ENCODE measurements around the gene EPM2AIP1. TPM values are rescaled to one million over a fixed set of nuclear protein-coding genes. Genes with fewer than 3 reads are reported as not detected.

The EPM2AIP1 gene
- total RNA-seq, 3 donors from 2014 or later (not counting 1 experiment from before 2014, with no cell fraction given), result 25.6 to 33.7 (median 32.5) TPM

DNA sequence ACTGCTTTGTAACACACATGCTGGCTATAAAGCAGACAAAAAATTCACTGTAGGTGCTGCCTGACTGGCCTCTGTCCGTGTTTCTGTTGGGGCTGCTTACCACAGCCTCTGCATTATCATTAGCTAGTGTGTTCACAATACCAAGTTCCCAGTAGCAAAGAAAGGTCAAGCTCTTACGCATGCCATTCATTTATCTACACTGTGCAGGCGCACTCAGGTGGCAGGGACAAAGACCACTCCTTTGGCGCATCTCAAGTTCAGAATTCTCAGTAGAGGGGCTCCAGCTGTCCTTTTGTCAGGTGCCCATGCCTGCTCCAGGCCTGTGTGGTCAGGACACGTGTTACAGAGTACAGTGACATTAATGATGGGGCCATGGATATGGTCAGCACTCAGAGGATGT is 22.7 kb upstream of the EPM2AIP1 start:
- ATAC-seq, result no peak
- no peak for DNase-seq
- 98% methylated on average over 5 of the region's 5 CpGs for WGBS (ENCODE audit: insufficient coverage)
- H3K27me3 ChIP-seq (ENCODE audit: control insufficient read depth, insufficient read depth, low read length), result no peaks in the 10 kb centered on the region
- no peaks in the 10 kb centered on the region for H3K9me3 Mint-ChIP-seq
- H3K36me3 Mint-ChIP-seq, result peaks cover 15% of the 10 kb centered on the region
- no peaks in the 10 kb centered on the region for H3K9me3 ChIP-seq (ENCODE audit: control insufficient read depth, insufficient read depth, low read length)
- no peaks in the 10 kb centered on the region for H3K4me1 Mint-ChIP-seq
- no peak overlapping the region for H3K27ac ChIP-seq (ENCODE audit: low read length)
- H3K4me3 Mint-ChIP-seq, result no peak overlapping the region
- no peak overlapping the region for H3K27ac Mint-ChIP-seq
- peaks cover 71% of the 10 kb centered on the region for H3K36me3 ChIP-seq (ENCODE audit: control insufficient read depth, insufficient read depth, low read length)
- intact Hi-C loops (cut with micrococcal nuclease), result no loop called here
- no peaks in the 10 kb centered on the region for H3K27me3 Mint-ChIP-seq (ENCODE audit: low read depth in 2 of 2)
- H3K4me1 ChIP-seq (ENCODE audit: control insufficient read depth, insufficient read depth, low read length), result no peaks in the 10 kb centered on the region
- TF ChIP-seq, protein P1, sequence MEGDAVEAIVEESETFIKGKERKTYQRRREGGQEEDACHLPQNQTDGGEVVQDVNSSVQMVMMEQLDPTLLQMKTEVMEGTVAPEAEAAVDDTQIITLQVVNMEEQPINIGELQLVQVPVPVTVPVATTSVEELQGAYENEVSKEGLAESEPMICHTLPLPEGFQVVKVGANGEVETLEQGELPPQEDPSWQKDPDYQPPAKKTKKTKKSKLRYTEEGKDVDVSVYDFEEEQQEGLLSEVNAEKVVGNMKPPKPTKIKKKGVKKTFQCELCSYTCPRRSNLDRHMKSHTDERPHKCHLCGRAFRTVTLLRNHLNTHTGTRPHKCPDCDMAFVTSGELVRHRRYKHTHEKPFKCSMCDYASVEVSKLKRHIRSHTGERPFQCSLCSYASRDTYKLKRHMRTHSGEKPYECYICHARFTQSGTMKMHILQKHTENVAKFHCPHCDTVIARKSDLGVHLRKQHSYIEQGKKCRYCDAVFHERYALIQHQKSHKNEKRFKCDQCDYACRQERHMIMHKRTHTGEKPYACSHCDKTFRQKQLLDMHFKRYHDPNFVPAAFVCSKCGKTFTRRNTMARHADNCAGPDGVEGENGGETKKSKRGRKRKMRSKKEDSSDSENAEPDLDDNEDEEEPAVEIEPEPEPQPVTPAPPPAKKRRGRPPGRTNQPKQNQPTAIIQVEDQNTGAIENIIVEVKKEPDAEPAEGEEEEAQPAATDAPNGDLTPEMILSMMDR (IDR thresholded peaks at IDR 0.05), result no peak
- H3K4me3 ChIP-seq (ENCODE audit: low read length), result no peak overlapping the region

DNA sequence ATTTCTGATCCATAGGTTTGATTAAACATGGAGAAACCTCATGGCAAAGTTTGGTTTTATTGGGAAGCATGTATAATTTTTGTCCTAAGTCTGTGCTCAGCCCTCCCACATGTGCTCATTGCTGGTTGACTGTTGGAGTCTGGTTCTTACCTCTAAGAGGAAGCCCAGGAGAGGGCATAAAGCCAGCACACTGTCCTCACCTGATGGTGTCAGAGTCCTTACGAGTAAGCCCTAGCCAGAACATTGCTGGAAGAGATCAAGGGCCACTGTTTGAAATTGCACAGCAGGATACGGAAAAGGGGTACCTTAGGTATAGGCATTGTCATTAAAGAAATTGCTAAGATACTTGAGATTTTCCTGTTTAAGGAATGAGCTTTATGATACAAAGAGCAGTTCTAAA is 21.7 kb upstream of the EPM2AIP1 start:
- H3K4me3 Mint-ChIP-seq, result no peak overlapping the region
- Histone ChIP-seq H3K9me3 (ENCODE audit: control insufficient read depth, insufficient read depth, low read length) (no peaks in the 10 kb centered on the region), H3K4me3 (ENCODE audit: low read length) (no peak overlapping the region), H3K27me3 (ENCODE audit: control insufficient read depth, insufficient read depth, low read length) (no peaks in the 10 kb centered on the region), H3K4me1 (ENCODE audit: control insufficient read depth, insufficient read depth, low read length) (no peaks in the 10 kb centered on the region), H3K36me3 (ENCODE audit: control insufficient read depth, insufficient read depth, low read length) (peaks cover 64% of the 10 kb centered on the region), H3K27ac (ENCODE audit: low read length) (no peak overlapping the region)
- H3K27me3 Mint-ChIP-seq (ENCODE audit: low read depth in 2 of 2), result no peaks in the 10 kb centered on the region
- DNase-seq (no peak), ATAC-seq (no peak)
- TF ChIP-seq, protein P1 (IDR thresholded peaks at IDR 0.05), result no peak
- H3K36me3 Mint-ChIP-seq, result peaks cover 17% of the 10 kb centered on the region
- H3K27ac Mint-ChIP-seq, result peak overlapping the region in 1 of 2 donors; percentile 63
- intact Hi-C loops (cut with micrococcal nuclease), result no loop called here
- H3K4me1 Mint-ChIP-seq, result no peaks in the 10 kb centered on the region
- 93% methylated on average over 2 of the region's 2 CpGs for WGBS (ENCODE audit: insufficient coverage)
- no peaks in the 10 kb centered on the region for H3K9me3 Mint-ChIP-seq

DNA sequence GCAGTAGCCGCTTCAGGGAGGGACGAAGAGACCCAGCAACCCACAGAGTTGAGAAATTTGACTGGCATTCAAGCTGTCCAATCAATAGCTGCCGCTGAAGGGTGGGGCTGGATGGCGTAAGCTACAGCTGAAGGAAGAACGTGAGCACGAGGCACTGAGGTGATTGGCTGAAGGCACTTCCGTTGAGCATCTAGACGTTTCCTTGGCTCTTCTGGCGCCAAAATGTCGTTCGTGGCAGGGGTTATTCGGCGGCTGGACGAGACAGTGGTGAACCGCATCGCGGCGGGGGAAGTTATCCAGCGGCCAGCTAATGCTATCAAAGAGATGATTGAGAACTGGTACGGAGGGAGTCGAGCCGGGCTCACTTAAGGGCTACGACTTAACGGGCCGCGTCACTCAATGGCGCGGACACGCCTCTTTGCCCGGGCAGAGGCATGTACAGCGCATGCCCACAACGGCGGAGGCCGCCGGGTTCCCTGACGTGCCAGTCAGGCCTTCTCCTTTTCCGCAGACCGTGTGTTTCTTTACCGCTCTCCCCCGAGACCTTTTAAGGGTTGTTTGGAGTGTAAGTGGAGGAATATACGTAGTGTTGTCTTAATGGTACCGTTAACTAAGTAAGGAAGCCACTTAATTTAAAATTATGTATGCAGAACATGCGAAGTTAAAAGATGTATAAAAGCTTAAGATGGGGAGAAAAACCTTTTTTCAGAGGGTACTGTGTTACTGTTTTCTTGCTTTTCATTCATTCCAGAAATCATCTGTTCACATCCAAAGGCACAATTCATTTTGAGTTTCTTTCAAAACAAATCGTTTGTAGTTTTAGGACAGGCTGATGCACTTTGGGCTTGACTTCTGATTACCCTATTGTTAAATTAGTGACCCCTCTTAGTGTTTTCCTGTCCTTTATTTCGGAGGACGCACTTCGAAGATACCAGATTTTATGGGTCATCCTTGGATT is 674 bp upstream of the EPM2AIP1 start, which contains the start of gene MLH1:
MLH1 (plus strand) TSS at position 193 of the 958 bp plus-strand sequence; CDS start at position 223, 30 bp downstream.
- Mint-ChIP-seq H3K4me3 (no peak within 1 kb of the TSS), H3K36me3 (peaks cover 16% of the 10 kb centered on the region), H3K27ac (no peak within 1 kb of the TSS), H3K27me3 (ENCODE audit: low read depth in 2 of 2) (no peaks in the 10 kb centered on the region), H3K4me1 (peaks cover 20 to 25% of the 10 kb centered on the region in 2 donors), H3K9me3 (no peaks in the 10 kb centered on the region)
- peak; percentile 83 to 94 (median 84) for ATAC-seq
- Histone ChIP-seq H3K4me3 (ENCODE audit: low read length) (peak within 1 kb of the TSS; percentile 68), H3K9me3 (ENCODE audit: control insufficient read depth, insufficient read depth, low read length) (no peaks in the 10 kb centered on the region), H3K27me3 (ENCODE audit: control insufficient read depth, insufficient read depth, low read length) (no peaks in the 10 kb centered on the region), H3K4me1 (ENCODE audit: control insufficient read depth, insufficient read depth, low read length) (peaks cover 17% of the 10 kb centered on the region), H3K36me3 (ENCODE audit: control insufficient read depth, insufficient read depth, low read length) (peaks cover 30% of the 10 kb centered on the region), H3K27ac (ENCODE audit: low read length) (peak within 1 kb of the TSS; percentile 97)
- peak; percentile 96 to 97 for DNase-seq
- TF ChIP-seq, protein P1 (IDR thresholded peaks at IDR 0.05), result no peak
- WGBS (ENCODE audit: insufficient coverage), result 1% methylated on average over 47 of the region's 47 CpGs
- intact Hi-C loops (cut with micrococcal nuclease), result loop anchor here (1.0 to 2.0 kb wide), 4 partner anchors 49 to 1143 kb away; partner anchors contain the start of genes ACAA1 and TRANK1

Measured in natural killer cell (primary cell).